OCI-LY7 (cell line): ENCODE data around the gene SYCP1.
"Not testable (repeated sequence)": the region's sequence is repeated elsewhere in the genome, so short reads cannot be mapped to it uniquely, and the experiment has no call there.

Experiments
- CTCF ChIP-seq: fragments of 200-600 bp; sonication (generic); conservative IDR thresholded peaks from 2 replicates; pipeline ENCODE4 v1.5.1; 2014; ENCODE audit warnings: mild to moderate bottlenecking, antibody characterized with exemption, low read length, moderate library complexity, mixed read lengths
- EZH2phosphoT487 ChIP-seq: fragments of 200-600 bp; sonication (generic); IDR thresholded peaks from 2 replicates; pipeline ENCODE4 v1.6.1; 2018; ENCODE audit warnings: low read depth, borderline replicate concordance, mild to moderate bottlenecking, mixed run types, antibody characterized with exemption, low read length, moderate library complexity, mixed read lengths

DNA sequence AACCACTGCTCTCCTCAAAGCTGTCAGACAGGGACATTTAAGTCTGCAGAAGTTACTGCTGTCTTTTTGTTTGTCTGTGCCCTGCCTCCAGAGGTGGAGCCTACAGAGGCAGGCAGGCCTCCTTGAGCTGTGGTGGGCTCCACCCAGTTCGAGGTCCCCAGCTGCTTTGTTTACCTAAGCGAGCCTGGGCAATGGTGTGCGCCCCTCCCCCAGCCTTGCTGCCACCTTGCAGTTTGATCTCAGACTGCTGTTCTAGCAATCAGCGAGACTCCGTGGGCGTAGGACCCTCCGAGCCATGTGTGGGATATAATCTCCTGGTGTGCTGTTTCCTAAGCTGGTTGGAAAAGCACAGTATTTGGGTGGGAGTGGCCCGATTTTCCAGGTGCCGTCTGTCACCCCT lies 164.9 kb downstream of the SYCP1 start:
- not testable (repeated sequence) for TF ChIP-seq CTCF, EZH2phosphoT487
